HL-60 (cell line): ENCODE data around the gene NAV2.

Experiments
- DNase-seq, 2 experiments: peaks; one replicate each; pipeline ENCODE4 v3.0.0-alpha.2; 2010 to 2020; ENCODE audit warnings: low read depth in 1 of 2, low spot score in 1 of 2
- H3K27ac ChIP-seq: fragments of 250-450 bp; sonication (Bioruptor Pico); replicated peaks from 2 replicates; pipeline ENCODE4 v1.5.1; 2020; ENCODE audit warnings: mild to moderate bottlenecking, moderate library complexity
- H3K27me3 ChIP-seq: fragments of 250-450 bp; sonication (Bioruptor Pico); 2 replicates; pipeline ENCODE4 v1.5.1; 2021; ENCODE audit warnings: mild to moderate bottlenecking, moderate library complexity; ENCODE audit not compliant: insufficient read depth, poor library complexity, severe bottlenecking
- H3K4me3 ChIP-seq: replicated peaks from 2 replicates; pipeline ENCODE4 v1.5.1; 2011; ENCODE audit warnings: mild to moderate bottlenecking, control low read depth, low read length; ENCODE audit not compliant: insufficient read depth
- CTCF ChIP-seq: IDR thresholded peaks from one replicate; pipeline ENCODE4 v1.5.1; 2011; ENCODE audit warnings: low read length, control low read depth, inconsistent platforms; ENCODE audit not compliant: insufficient read depth
- GABPA ChIP-seq: IDR thresholded peaks from 2 replicates; pipeline ENCODE4 v1.6.1; 2012; ENCODE audit warnings: low read depth
- POLR2AphosphoS5 ChIP-seq: IDR thresholded peaks from 2 replicates; pipeline ENCODE4 v1.6.1; 2012; ENCODE audit warnings: low read depth
- REST ChIP-seq: IDR thresholded peaks from 2 replicates; pipeline ENCODE4 v1.6.1; 2012; ENCODE audit warnings: low read depth; ENCODE audit not compliant: insufficient replicate concordance
- SPI1 ChIP-seq: IDR thresholded peaks from 2 replicates; pipeline ENCODE4 v1.6.1; 2012; ENCODE audit warnings: low read depth, mild to moderate bottlenecking, borderline replicate concordance

Gene NAV2

DNA sequence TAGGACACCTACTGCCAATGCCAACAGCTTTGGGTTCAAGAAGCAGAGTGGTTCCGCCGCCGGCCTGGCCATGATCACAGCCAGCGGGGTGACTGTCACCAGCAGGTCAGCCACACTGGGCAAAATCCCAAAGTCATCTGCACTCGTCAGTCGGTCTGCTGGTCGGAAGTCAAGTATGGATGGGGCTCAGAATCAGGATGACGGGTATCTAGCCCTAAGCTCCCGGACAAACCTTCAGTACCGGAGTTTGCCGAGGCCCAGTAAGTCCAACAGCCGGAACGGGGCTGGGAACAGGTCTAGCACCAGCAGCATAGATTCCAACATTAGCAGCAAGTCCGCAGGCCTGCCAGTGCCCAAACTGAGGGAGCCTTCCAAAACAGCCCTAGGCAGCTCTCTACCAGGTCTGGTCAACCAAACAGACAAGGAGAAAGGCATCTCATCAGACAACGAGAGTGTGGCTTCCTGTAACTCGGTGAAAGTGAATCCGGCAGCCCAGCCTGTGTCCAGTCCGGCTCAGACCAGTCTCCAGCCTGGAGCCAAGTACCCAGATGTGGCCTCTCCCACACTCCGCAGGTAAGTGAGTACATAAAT lies 332.6 kb downstream of the NAV2 start:
- Histone ChIP-seq H3K27me3 (no peaks in the 10 kb centered on the region), H3K4me3 (no peak overlapping the region), H3K27ac (no peak overlapping the region)
- TF ChIP-seq REST (no peak), SPI1 (no peak), POLR2AphosphoS5 (no peak), CTCF (no peak), GABPA (no peak)
- no peak for DNase-seq

GRCh38 chr11:20046416-20046815 lies 333.8 kb downstream of the NAV2 start:
- no peak overlapping the region for H3K27ac ChIP-seq
- TF ChIP-seq CTCF: no peak
- no peak for TF ChIP-seq GABPA
- no peak for TF ChIP-seq SPI1
- TF ChIP-seq REST: no peak
- TF ChIP-seq POLR2AphosphoS5: no peak
- H3K4me3 ChIP-seq: no peak overlapping the region
- no peak for DNase-seq
- H3K27me3 ChIP-seq: no peaks in the 10 kb centered on the region

DNA sequence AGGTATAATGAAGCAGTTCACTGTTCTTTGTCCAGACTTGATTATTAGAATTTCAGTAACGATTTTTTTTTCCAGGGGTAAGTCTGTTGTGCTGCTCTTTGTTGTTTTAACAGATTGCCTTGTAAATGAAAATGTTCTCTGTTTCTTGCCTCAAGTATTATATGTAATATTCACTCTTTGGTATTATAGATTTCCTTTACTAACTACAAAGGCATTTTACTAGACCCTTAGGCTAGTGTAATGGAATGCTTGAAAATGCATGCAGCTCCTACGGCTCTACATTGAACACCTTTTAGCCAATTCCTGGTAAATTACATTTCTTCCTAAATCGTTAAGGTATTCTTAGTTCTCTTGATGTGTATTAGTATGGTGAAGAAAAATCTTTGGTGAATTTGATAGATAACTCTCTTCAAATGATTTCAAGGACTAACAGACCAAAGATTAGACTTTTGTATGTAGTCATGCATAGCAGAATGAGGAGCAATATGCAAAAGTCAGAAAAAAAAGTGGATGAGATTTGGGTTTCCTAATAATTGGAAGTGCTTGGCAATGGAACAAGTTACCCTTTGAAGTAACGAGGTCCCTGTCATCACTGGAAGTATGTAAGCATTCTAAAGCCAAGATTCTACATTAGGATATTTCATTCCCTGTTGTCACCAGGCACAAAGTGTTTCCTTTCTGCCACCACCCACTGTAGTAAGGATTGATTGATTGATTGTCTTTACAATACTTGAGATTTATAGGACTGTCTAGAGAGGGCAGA lies 334.6 kb downstream of the NAV2 start:
- H3K27me3 ChIP-seq: no peaks in the 10 kb centered on the region
- no peak for DNase-seq
- no peak overlapping the region for H3K27ac ChIP-seq
- TF ChIP-seq CTCF (no peak), SPI1 (no peak), REST (no peak), POLR2AphosphoS5 (no peak), GABPA (no peak)
- no peak overlapping the region for H3K4me3 ChIP-seq
